HG03139 (cell line): Measurements from ENCODE around the gene TAAR5.
"Not testable (repeated sequence)": the region's sequence is repeated elsewhere in the genome, so short reads cannot be mapped to it uniquely, and the experiment has no call there.

Experiments used
- ATAC-seq: cut with Tn5 transposase; IDR thresholded peaks from one replicate; pipeline ENCODE4 v1.9.1; 2021; ENCODE audit not compliant: unreplicated experiment

Gene TAAR5

DNA sequence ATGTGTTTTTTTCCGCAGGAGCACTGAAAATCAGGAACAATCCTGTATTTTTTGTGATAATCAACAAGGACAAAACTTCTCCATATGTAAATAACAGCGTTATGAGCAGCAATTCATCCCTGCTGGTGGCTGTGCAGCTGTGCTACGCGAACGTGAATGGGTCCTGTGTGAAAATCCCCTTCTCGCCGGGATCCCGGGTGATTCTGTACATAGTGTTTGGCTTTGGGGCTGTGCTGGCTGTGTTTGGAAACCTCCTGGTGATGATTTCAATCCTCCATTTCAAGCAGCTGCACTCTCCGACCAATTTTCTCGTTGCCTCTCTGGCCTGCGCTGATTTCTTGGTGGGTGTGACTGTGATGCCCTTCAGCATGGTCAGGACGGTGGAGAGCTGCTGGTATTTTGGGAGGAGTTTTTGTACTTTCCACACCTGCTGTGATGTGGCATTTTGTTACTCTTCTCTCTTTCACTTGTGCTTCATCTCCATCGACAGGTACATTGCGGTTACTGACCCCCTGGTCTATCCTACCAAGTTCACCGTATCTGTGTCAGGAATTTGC is 19.2 kb downstream of the TAAR5 start, which contains the start of gene TAAR6:
TAAR6 (plus strand) TSS at position 102 of the 557 bp plus-strand sequence; CDS start at position 102, 0 bp downstream.
- no peak for ATAC-seq

DNA sequence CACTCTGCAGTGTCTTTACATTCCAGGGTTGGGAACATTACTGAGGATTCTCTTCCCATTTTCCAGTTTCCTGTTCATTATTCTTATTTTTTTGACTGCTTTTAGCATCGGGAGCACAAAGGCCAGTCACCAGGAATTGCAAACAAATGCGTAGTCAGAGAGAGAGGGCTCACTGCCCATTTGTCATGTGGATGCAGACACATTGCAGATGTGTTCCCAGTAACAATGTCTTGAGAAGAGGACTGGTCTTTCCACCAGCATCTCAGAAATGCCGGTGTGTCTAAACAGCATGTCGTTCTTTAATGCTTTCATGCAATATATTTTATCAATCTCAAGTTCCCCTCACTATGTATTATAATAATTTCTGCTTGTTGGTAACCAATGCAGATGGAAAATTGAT is 20.4 kb downstream of the TAAR5 start:
- no peak for ATAC-seq

DNA sequence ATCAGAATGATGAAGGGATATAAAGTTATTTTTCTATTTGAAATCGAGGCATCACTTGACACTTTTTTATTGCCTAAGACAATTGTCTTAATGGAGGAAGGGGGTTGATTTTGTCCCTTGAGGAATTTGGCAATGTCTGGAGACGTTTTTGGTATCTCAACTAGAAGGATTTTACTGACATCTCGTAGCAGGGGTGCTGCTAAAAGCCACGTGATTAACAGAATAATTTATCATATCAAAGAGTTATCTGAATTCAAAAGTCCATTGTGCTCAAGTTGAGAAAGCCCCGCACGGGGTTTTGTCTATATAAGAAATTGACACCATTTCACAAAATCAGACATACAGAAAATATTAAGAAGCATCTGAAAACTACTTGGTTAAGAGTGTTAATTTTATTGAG is 20.9 kb downstream of the TAAR5 start:
- no peak for ATAC-seq

DNA sequence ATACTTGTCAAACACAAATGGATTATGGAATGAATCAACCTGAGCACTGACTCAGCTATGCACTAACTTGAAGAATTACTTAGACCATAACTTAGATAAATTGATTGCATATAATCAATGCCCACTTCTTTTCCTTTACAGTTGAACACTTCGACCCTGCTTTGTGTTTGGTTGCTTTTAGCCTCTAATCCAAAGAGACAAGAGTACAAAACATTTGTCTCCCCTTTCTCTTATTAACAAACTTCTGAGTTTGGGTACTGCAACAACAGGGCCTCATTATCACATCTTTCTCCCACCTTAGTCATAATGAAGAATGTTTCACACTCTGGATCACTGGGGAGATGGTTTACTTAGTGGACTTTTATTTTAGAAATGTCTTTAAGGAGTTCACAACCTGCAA is 22.0 kb downstream of the TAAR5 start:
- no peak for ATAC-seq

DNA sequence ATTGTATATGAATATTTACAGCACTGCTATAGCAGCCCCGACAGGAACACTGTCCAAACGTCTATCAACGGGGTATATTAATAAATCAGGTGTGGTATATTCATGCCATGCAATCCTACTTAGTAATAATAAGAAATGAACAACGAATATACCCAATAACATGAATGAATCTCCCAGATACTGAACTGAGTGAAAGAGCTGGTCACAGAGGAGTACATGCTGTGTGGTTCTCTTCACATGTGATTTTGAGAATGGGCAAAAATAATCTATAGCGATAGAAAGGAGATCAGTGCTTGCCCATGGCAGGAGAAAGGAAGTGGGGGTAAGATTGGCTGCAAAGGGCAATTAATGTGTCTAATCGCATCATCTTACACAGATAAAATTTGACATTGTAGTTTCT is 23.1 kb downstream of the TAAR5 start:
- ATAC-seq = no peak

DNA sequence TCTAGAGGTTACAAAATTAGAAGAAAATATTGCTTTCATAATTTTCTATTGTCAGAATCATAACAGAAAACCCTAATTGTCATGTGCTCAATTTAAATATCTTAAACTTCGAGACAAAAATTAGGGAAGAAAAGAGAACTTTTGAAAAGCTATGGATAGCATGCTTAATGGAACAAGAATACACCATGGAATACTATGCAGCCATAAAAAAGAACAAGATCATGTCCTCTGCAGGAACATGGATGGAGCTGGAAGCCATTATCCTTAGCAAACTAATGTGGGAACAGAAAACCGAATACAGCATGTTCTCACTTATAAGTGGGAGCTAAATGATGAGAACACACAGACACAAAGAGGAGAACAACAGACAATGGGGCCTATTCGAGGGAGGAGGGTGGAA is 29.5 kb downstream of the TAAR5 start:
- ATAC-seq = not testable (repeated sequence)

DNA sequence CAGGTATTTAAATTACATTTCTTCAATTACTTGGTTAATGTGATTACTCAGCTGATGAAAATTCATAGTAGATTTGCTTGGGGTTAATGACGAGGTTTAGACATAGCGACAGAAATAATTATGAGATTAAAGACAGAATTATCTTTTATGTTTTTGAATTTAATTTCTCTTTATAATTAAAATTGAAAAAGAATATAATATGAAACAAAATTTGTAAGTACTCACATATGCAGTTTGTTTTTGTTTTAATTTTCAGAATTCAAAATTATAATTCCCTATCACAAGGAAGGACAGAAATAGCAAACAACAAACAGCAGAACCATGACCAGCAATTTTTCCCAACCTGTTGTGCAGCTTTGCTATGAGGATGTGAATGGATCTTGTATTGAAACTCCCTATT is 37.2 kb downstream of the TAAR5 start, which contains the start of gene TAAR8:
TAAR8 (plus strand) TSS at position 301 of the 400 bp plus-strand sequence; CDS start at position 322, 21 bp downstream.
- ATAC-seq = no peak

DNA sequence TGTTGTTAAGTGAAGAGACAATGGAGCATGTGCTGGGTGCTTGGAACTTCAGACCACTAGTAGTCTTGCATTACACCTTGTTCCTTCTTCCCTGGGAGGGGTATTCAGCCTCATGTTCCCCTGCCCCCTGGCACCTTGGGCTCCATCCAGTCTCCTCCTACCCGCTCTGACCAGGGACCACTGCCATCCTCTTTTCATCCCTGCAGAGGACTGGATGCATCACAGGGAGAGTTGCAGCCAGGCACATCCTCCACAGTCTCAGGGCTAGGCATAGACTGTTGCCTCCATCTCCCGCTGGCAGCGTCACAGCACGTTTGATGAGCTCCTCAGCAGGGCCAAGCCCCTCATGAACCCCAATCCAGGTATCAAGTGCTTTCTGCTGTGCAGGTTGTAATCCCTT is 38.3 kb downstream of the TAAR5 start:
- ATAC-seq = no peak

DNA sequence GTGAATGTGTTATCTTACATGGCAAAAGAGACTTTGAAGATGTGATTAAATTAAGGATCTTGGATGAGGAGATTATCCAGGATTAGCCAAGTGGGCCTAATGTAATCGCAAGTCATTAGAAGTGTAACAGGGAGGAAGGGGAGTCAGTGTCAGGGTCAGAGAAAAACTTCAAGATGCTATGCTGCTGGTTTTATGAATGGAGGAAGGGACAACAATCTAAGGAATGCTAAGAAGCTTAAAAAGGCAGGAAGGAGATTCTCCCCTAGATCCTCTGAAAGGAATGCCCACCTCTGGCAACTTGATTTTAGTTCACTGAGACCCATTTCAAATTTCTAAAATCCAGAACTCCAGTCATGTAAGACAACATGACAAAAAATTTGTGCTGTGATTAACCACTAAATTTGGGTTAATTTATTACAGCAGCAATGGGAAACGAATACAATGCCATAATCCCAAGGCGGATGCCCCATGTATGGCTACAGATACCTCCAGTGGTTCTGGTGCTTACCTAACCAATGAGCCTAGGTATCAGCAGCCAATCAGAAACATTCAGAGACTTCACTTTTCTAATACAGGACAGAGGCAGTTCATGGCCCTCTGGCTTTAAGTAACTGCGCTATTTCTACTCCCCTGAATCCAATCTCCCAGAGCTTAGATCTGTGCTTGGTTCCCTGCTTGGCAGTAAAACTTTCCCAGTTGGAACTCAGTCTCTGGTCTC is 40.6 kb downstream of the TAAR5 start:
- no peak for ATAC-seq

DNA sequence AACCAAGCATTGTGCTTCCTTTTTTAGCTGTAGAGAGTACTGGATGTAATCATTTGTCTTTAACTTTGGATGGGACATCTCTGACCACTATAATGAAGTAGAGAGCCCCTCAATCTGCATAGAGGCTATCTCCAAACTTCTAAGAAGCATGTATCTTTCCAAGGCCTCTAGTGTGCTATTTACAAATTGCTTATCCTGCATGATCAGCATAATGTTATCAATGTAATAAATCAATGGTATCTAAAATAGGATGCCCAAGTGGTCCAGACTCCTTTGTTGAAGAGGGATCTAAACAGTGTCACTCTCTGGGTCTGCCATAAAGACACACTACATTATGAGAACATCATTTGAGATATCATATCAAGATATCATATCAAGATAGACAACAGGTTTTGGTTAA is 44.7 kb downstream of the TAAR5 start:
- ATAC-seq = no peak
